Measurements from ENCODE around the gene DHODH. TPM values are rescaled to one million over a fixed set of nuclear protein-coding genes. Genes with fewer than 3 reads are reported as not detected.

DHODH gene
- total RNA-seq = 6.1 and 6.2 TPM in 2 replicates

DNA sequence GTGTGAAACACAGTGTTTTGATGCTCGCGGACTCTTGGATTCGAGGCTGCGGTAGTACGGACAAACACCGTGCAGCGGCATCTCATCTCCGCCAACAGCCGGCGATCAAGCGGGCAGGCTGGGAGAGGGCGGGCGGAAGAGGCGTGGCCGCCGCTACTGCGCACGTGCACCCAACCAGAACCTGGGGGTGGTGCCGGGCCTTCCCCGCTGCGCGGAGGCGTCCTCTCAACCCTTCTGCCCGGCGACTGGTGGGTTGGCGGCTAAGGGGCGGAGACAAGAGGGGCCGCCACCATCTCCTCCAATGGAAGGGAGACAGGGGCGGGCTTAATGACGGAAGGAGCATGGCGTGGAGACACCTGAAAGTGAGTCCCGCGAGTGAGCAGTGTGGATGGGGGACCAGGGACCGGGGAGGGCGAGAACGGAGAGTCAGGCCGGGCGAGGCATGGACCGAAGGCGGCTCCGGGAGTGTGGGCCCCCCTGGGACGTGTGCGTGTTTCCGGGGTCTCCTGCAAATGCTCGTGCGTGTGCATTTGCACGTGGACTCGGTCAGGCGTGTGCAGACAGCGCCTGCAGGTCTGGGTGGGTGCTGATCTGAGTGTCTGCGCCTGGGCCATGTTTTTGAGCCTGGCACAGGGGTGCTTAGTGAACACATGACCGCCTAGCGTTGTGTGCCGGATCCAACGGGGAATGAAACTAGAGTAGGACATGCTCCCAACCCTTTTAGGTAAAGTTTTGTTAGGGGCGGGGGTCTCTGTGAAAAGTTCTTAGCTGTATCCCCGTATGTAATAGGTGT lies at the start of gene DHODH:
DHODH (plus strand) TSS at position 321 of the 793 bp plus-strand sequence; CDS start at position 342, 21 bp downstream.

DNA sequence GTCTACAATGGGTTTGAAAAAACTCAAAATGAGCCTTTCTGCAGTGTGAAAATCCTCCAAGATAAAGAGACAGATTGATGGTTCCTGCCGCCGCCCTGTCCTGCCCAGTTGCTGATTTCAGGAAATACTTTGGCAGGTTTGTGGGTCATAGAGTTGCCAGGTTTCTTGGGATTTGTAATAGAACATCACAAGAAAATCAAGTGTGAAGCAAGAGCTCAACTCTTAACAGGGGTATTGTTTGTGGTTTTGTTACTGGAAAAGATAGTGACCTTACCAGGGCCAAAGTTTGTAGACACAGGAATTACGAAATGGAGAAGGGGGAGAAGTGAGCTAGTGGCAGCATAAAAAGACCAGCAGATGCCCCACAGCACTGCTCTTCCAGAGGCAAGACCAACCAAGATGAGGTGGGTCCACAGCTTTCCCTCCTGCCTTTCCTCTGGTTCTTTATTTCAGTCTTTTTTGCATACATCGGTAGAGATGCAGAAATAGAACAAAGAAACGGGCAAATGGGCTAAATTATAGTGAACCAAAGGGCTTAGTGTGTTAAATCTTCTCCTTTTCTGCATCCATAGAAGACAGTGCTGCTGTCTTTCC lies 45.8 kb downstream of the DHODH start, which contains the start of gene HP:
HP (plus strand) TSS at position 252 of the 594 bp plus-strand sequence; CDS start at position 400, 148 bp downstream.

Other genes with a start within 250 kb of the DHODH start
- 48.1 and 61.7 TPM in 2 replicates for gene AP1G1, start 199.9 kb upstream of the DHODH start, total RNA-seq
- 10.7 and 10.9 TPM in 2 replicates for gene ATXN1L, start 162.8 kb upstream of the DHODH start, total RNA-seq
- gene ZNF821, start 124.6 kb upstream of the DHODH start, total RNA-seq = 4.9 and 5.5 TPM in 2 replicates
- gene IST1, start 113.2 kb upstream of the DHODH start, total RNA-seq = 155 and 207 TPM in 2 replicates
- not detected in 2 replicates for gene PKD1L3, start 8.3 kb upstream of the DHODH start, total RNA-seq
- not detected in 2 replicates for gene HP, start 45.8 kb downstream of the DHODH start, total RNA-seq
- 0.46 TPM in 1 of 2 replicates, not detected in the other for gene HPR, start 54.5 kb downstream of the DHODH start, total RNA-seq
- gene TXNL4B, start 84.9 kb downstream of the DHODH start, total RNA-seq = 7.1 and 8.1 TPM in 2 replicates
- gene DHX38, start 85.1 kb downstream of the DHODH start, total RNA-seq = 68.5 and 72.1 TPM in 2 replicates
- not detected in 2 replicates for gene PMFBP1, start 163.4 kb downstream of the DHODH start, total RNA-seq